ENCODE results near the gene ARID3A.

- TF ChIP-seq CTCF (IDR thresholded peaks at IDR 0.05), result no peak
- TF ChIP-seq POLR2A (IDR thresholded peaks at IDR 0.05), result no peak
These were observed 60.2 kb downstream of the ARID3A start for GRCh38 chr19:986083-986482.

Data from sigmoid colon (tissue), 3 donors.